ENCODE data around the gene IBSP.

- TF ChIP-seq POLR2A (IDR thresholded peaks at IDR 0.05) (no peak), CTCF (IDR thresholded peaks at IDR 0.05) (no peak), POLR2AphosphoS5 (IDR thresholded peaks at IDR 0.05) (no peak)
Measured at GRCh38 chr4:87835743-87836142, 36.4 kb downstream of the IBSP start.

All from suprapubic skin (tissue), 4 donors.